ENCODE data around the gene COL6A3. TPM values are rescaled to one million over a fixed set of nuclear protein-coding genes. Genes with fewer than 3 reads are reported as not detected.

Gene COL6A3
- total and polyA plus RNA-seq, 2 donors (not counting 1 experiment from before 2014, with no cell fraction given) = 316 to 1,525 TPM

GRCh38 chr2:237390235-237390634 is 23.7 kb downstream of the COL6A3 start:
- Histone ChIP-seq H3K4me2 (ENCODE audit: extremely low read depth, insufficient read depth, low read length) (no peak overlapping the region), H3K9me3 (ENCODE audit: control insufficient read depth, insufficient read depth, low read depth, low read length) (no peaks in the 10 kb centered on the region), H3K9ac (ENCODE audit: insufficient read depth, low read length) (no peak overlapping the region), H3K27me3 (ENCODE audit: control insufficient read depth, insufficient read depth, low read length) (no peaks in the 10 kb centered on the region), H3K36me3 (ENCODE audit: control insufficient read depth, insufficient read depth, low read length) (peaks cover 33% of the 10 kb centered on the region), H2AFZ (ENCODE audit: low read length) (no peak overlapping the region), H3K4me1 (ENCODE audit: control insufficient read depth, extremely low read depth, insufficient read depth, low read length) (no peaks in the 10 kb centered on the region), H3K27ac (ENCODE audit: insufficient read depth, low read length) (peak overlapping the region; percentile 41), H4K20me1 (ENCODE audit: control insufficient read depth, extremely low read depth, insufficient read depth, low read length) (peaks cover 2% of the 10 kb centered on the region), H3K4me3 (replicated peaks in 1 of 4; ENCODE audit: control extremely low read depth in 1 of 4, insufficient read depth in 1 of 4, low read depth in 3 of 4, low read length in 4 of 4) (no peak overlapping the region), H3K79me2 (ENCODE audit: control insufficient read depth, insufficient read depth, low read length) (peaks cover 93% of the 10 kb centered on the region)
- TF ChIP-seq CTCF (conservative IDR thresholded peaks at IDR 0.05 in 1 of 2, IDR thresholded peaks at IDR 0.05 in 1 of 2; ENCODE audit: low read depth in 1 of 2, low read length in 2 of 2) = no peak
- TF ChIP-seq EZH2 (IDR thresholded peaks at IDR 0.05; ENCODE audit: low read length, missing control alignments) = no peak
- DNase-seq (ENCODE audit: low read depth in 2 of 2) = no peak

GRCh38 chr2:237389831-237390230 is 24.1 kb downstream of the COL6A3 start:
- peak overlapping the region; percentile 41 for H3K27ac ChIP-seq (ENCODE audit: insufficient read depth, low read length)
- no peak for DNase-seq (ENCODE audit: low read depth in 2 of 2)
- H4K20me1 ChIP-seq (ENCODE audit: control insufficient read depth, extremely low read depth, insufficient read depth, low read length) = peaks cover 2% of the 10 kb centered on the region
- H3K4me1 ChIP-seq (ENCODE audit: control insufficient read depth, extremely low read depth, insufficient read depth, low read length) = peaks cover 3% of the 10 kb centered on the region
- no peak overlapping the region for H3K4me2 ChIP-seq (ENCODE audit: extremely low read depth, insufficient read depth, low read length)
- TF ChIP-seq EZH2 (IDR thresholded peaks at IDR 0.05; ENCODE audit: low read length, missing control alignments) = no peak
- no peak for TF ChIP-seq CTCF (conservative IDR thresholded peaks at IDR 0.05 in 1 of 2, IDR thresholded peaks at IDR 0.05 in 1 of 2; ENCODE audit: low read depth in 1 of 2, low read length in 2 of 2)
- no peaks in the 10 kb centered on the region for H3K9me3 ChIP-seq (ENCODE audit: control insufficient read depth, insufficient read depth, low read depth, low read length)
- H3K4me3 ChIP-seq (replicated peaks in 1 of 4; ENCODE audit: control extremely low read depth in 1 of 4, insufficient read depth in 1 of 4, low read depth in 3 of 4, low read length in 4 of 4) = no peak overlapping the region
- H3K79me2 ChIP-seq (ENCODE audit: control insufficient read depth, insufficient read depth, low read length) = peaks cover 95% of the 10 kb centered on the region
- H3K27me3 ChIP-seq (ENCODE audit: control insufficient read depth, insufficient read depth, low read length) = no peaks in the 10 kb centered on the region
- H3K36me3 ChIP-seq (ENCODE audit: control insufficient read depth, insufficient read depth, low read length) = peaks cover 33% of the 10 kb centered on the region
- H3K9ac ChIP-seq (ENCODE audit: insufficient read depth, low read length) = no peak overlapping the region
- H2AFZ ChIP-seq (ENCODE audit: low read length) = no peak overlapping the region

- H3K4me3 ChIP-seq (replicated peaks in 1 of 4; ENCODE audit: control extremely low read depth in 1 of 4, insufficient read depth in 1 of 4, low read depth in 3 of 4, low read length in 4 of 4) = no peak overlapping the region
- no peak overlapping the region for H3K27ac ChIP-seq (ENCODE audit: insufficient read depth, low read length)
- peak in 1 of 2 donors; percentile 22 for DNase-seq (ENCODE audit: low read depth in 2 of 2)
- H2AFZ ChIP-seq (ENCODE audit: low read length) = no peak overlapping the region
- no peaks in the 10 kb centered on the region for H3K9me3 ChIP-seq (ENCODE audit: control insufficient read depth, insufficient read depth, low read depth, low read length)
- H3K9ac ChIP-seq (ENCODE audit: insufficient read depth, low read length) = no peak overlapping the region
- peaks cover 95% of the 10 kb centered on the region for H3K79me2 ChIP-seq (ENCODE audit: control insufficient read depth, insufficient read depth, low read length)
- peaks cover 12% of the 10 kb centered on the region for H3K4me1 ChIP-seq (ENCODE audit: control insufficient read depth, extremely low read depth, insufficient read depth, low read length)
- H3K4me2 ChIP-seq (ENCODE audit: extremely low read depth, insufficient read depth, low read length) = no peak overlapping the region
- no peaks in the 10 kb centered on the region for H3K27me3 ChIP-seq (ENCODE audit: control insufficient read depth, insufficient read depth, low read length)
- peaks cover 2% of the 10 kb centered on the region for H4K20me1 ChIP-seq (ENCODE audit: control insufficient read depth, extremely low read depth, insufficient read depth, low read length)
- TF ChIP-seq CTCF (conservative IDR thresholded peaks at IDR 0.05 in 1 of 2, IDR thresholded peaks at IDR 0.05 in 1 of 2; ENCODE audit: low read depth in 1 of 2, low read length in 2 of 2) (no peak), EZH2 (IDR thresholded peaks at IDR 0.05; ENCODE audit: low read length, missing control alignments) (no peak)
- H3K36me3 ChIP-seq (ENCODE audit: control insufficient read depth, insufficient read depth, low read length) = peaks cover 30% of the 10 kb centered on the region
These were observed 25.9 kb downstream of the COL6A3 start for GRCh38 chr2:237388036-237388435.
